OCI-LY7 (cell line): ENCODE measurements around the gene SWT1.

Experiments used
- CTCF ChIP-seq: fragments of 200-600 bp; sonication (generic); conservative IDR thresholded peaks from 2 replicates; pipeline ENCODE4 v1.5.1; 2014; ENCODE audit warnings: mild to moderate bottlenecking, antibody characterized with exemption, low read length, moderate library complexity, mixed read lengths
- EZH2phosphoT487 ChIP-seq: fragments of 200-600 bp; sonication (generic); IDR thresholded peaks from 2 replicates; pipeline ENCODE4 v1.6.1; 2018; ENCODE audit warnings: low read depth, borderline replicate concordance, mild to moderate bottlenecking, mixed run types, antibody characterized with exemption, low read length, moderate library complexity, mixed read lengths

- TF ChIP-seq CTCF = no peak
- TF ChIP-seq EZH2phosphoT487 = no peak
These were observed 3.0 kb downstream of the SWT1 start for GRCh38 chr1:185159966-185160365.
